SK-N-SH (cell line): ENCODE measurements around the gene IL31RA. TPM values are rescaled to one million over a fixed set of nuclear protein-coding genes. Genes with fewer than 3 reads are reported as not detected.

ENCODE experiments used
- CTCF ChIA-PET: fragments of 300-600, 350-600 bp; formaldehyde crosslinking; extraction: SDS; loops from one replicate; lab custom pipeline; 2021; lab: Yijun Ruan, JAX
- POLR2A ChIA-PET: fragments of 350-600 bp; sonication (Branson Sonifier 250); formaldehyde crosslinking; extraction: SDS; loops from one replicate; lab custom pipeline; 2020; ENCODE audit warnings: antibody characterized with exemption, inconsistent platforms; lab: Yijun Ruan, JAX
- DNase-seq: peaks from one replicate; pipeline ENCODE4 v3.0.0; 2012
- H2AFZ ChIP-seq: fragments of 200-600 bp; sonication (generic); 2 replicates; pipeline ENCODE4 v1.8.1; 2016; ENCODE audit warnings: antibody characterized with exemption, mild to moderate bottlenecking, low read depth
- H3F3A ChIP-seq: fragments of 200-600 bp; sonication (generic); replicated peaks from 2 replicates; pipeline ENCODE3; 2016; ENCODE audit warnings: antibody characterized with exemption, mild to moderate bottlenecking; ENCODE audit not compliant: insufficient read depth
- H3K27ac ChIP-seq, 2 experiments: fragments of 200-500 bp in 1 of 2; fragments of 200-600 bp in 1 of 2; sonication (Bioruptor generic) in 1 of 2; sonication (generic), shearing (Covaris generic) in 1 of 2; 2 replicates each; pipeline versions ENCODE4 v1.5.1 to v1.6.1; 2014 to 2016; ENCODE audit warnings: low read depth in 2 of 2, inconsistent platforms in 1 of 2, low read length in 1 of 2, mild to moderate bottlenecking in 1 of 2, mixed read lengths in 1 of 2
- H3K27me3 ChIP-seq: fragments of 200-600 bp; sonication (generic), shearing (Covaris generic); 2 replicates; pipeline ENCODE4 v1.6.1; 2016; ENCODE audit warnings: mixed run types; ENCODE audit not compliant: insufficient read depth
- H3K36me3 ChIP-seq, 2 experiments: fragments of 200-500 bp in 1 of 2; fragments of 200-600 bp in 1 of 2; sonication (Bioruptor generic) in 1 of 2; sonication (generic) in 1 of 2; replicated peaks in 1 of 2; 2 replicates each; pipeline versions ENCODE3 to v1.5.1; 2014 to 2016; ENCODE audit warnings: low read length in 1 of 2, mild to moderate bottlenecking in 1 of 2; ENCODE audit not compliant: insufficient read depth in 2 of 2, control insufficient read depth in 1 of 2
- H3K4me1 ChIP-seq, 2 experiments: fragments of 200-500 bp in 1 of 2; fragments of 200-600 bp in 1 of 2; sonication (Bioruptor generic) in 1 of 2; sonication (generic), shearing (Covaris generic) in 1 of 2; 2 replicates each; pipeline versions ENCODE4 v1.5.1 to v1.6.1; 2014 to 2016; ENCODE audit warnings: low read depth in 1 of 2, low read length in 1 of 2, mixed run types in 1 of 2; ENCODE audit not compliant: insufficient read depth in 2 of 2, control insufficient read depth in 1 of 2
- H3K4me2 ChIP-seq: fragments of 200-600 bp; sonication (generic), shearing (Covaris generic); 2 replicates; pipeline ENCODE4 v1.6.1; 2017; ENCODE audit warnings: mixed run types
- H3K4me3 ChIP-seq, 2 experiments: fragments of 200-500 bp in 1 of 2; fragments of 200-600 bp in 1 of 2; sonication (Bioruptor generic) in 1 of 2; sonication (generic), shearing (Covaris generic) in 1 of 2; 2 replicates each; pipeline versions ENCODE4 v1.5.1 to v1.8.1; 2014 to 2016; ENCODE audit warnings: low read depth in 2 of 2, inconsistent platforms in 1 of 2, low read length in 1 of 2, mild to moderate bottlenecking in 1 of 2, mixed read lengths in 1 of 2, moderate library complexity in 1 of 2
- H3K79me2 ChIP-seq: fragments of 200-600 bp; sonication (generic); 2 replicates; pipeline ENCODE4 v1.8.1; 2017; ENCODE audit warnings: mild to moderate bottlenecking; ENCODE audit not compliant: insufficient read depth
- H3K9ac ChIP-seq: fragments of 200-600 bp; sonication (generic); 2 replicates; pipeline ENCODE4 v1.6.1; 2017; ENCODE audit warnings: mixed run types
- H3K9me2 ChIP-seq: fragments of 200-600 bp; sonication (generic); 2 replicates; pipeline ENCODE4 v1.6.1; 2017; ENCODE audit warnings: mixed run types
- H3K9me3 ChIP-seq: fragments of 200-600 bp; sonication (generic); 2 replicates; pipeline ENCODE4 v1.6.1; 2017; ENCODE audit warnings: mixed run types, mild to moderate bottlenecking, moderate library complexity
- H4K20me1 ChIP-seq: fragments of 200-600 bp; sonication (generic); 2 replicates; pipeline ENCODE4 v1.6.1; 2017; ENCODE audit warnings: mild to moderate bottlenecking, mixed run types; ENCODE audit not compliant: insufficient read depth
- CHD2 ChIP-seq: fragments of 150-350 bp; IDR thresholded peaks from 2 replicates; pipeline ENCODE4 v1.6.1; 2018; ENCODE audit warnings: low read length; ENCODE audit not compliant: partially characterized antibody
- EZH2phosphoT487 ChIP-seq: fragments of 200-600 bp; sonication (generic); IDR thresholded peaks from 2 replicates; pipeline ENCODE4 v1.6.1; 2017; ENCODE audit warnings: low read depth, mixed run types, mild to moderate bottlenecking, antibody characterized with exemption, moderate library complexity, borderline replicate concordance
- FOSL2 ChIP-seq: IDR thresholded peaks from 2 replicates; pipeline ENCODE4 v1.4.0; 2012; ENCODE audit warnings: low read depth, mild to moderate bottlenecking, moderate library complexity, borderline replicate concordance
- FOXJ3 ChIP-seq: sonication (generic); formaldehyde crosslinking; IDR thresholded peaks from 2 replicates; pipeline ENCODE4 v1.5.1; 2020; ENCODE audit warnings: mild to moderate bottlenecking, missing genetic modification reagents
- FOXM1 ChIP-seq: IDR thresholded peaks from 2 replicates; pipeline ENCODE4 v1.4.0; 2012; ENCODE audit warnings: low read depth, mild to moderate bottlenecking
- POLR2AphosphoS5 ChIP-seq: IDR thresholded peaks from 2 replicates; pipeline ENCODE4 v1.6.1; 2012; ENCODE audit warnings: low read depth, low read length
- RXRA ChIP-seq: IDR thresholded peaks from 2 replicates; pipeline ENCODE4 v1.4.0; 2012; ENCODE audit warnings: low read depth, mild to moderate bottlenecking, borderline replicate concordance
- WGBS: methylation state at CpG from one replicate; pipeline ENCODE4 v1.1.6; 2017; ENCODE audit warnings: low lambda C conversion rate; 5-methylcytosine and 5-hydroxymethylcytosine counted together
- polyA plus RNA-seq, 3 experiments: library from polyadenylated mRNA; depleted of rRNA; stranded (reverse); fragments of >200 nt; gene quantifications; 2 replicates each; pipeline ENCODE4 v1.2.3, GENCODE V29; 2012
- TF ChIP-seq, protein P1 (sequence below): fragments of 200-600 bp; sonication (generic); IDR thresholded peaks from 2 replicates; pipeline ENCODE4 v1.6.1; 2017; ENCODE audit warnings: antibody characterized with exemption, mild to moderate bottlenecking, moderate library complexity
- TF ChIP-seq, protein P2 (sequence below): IDR thresholded peaks from 2 replicates; pipeline ENCODE4; 2012
- TF ChIP-seq, protein P3 (sequence below): IDR thresholded peaks from 2 replicates; pipeline ENCODE4 v1.6.1; 2012; ENCODE audit warnings: mild to moderate bottlenecking, low read depth, low read length, moderate library complexity
- TF ChIP-seq, protein P4 (sequence below): fragments of 150-350 bp; IDR thresholded peaks from 2 replicates; pipeline ENCODE4 v1.6.1; 2017; ENCODE audit warnings: antibody characterized with exemption, low read length, low read depth, borderline replicate concordance

Gene IL31RA
- polyA plus RNA-seq, 1 of the 3 experiments (the other 2 are of a cell fraction) = 0.20 TPM

DNA sequence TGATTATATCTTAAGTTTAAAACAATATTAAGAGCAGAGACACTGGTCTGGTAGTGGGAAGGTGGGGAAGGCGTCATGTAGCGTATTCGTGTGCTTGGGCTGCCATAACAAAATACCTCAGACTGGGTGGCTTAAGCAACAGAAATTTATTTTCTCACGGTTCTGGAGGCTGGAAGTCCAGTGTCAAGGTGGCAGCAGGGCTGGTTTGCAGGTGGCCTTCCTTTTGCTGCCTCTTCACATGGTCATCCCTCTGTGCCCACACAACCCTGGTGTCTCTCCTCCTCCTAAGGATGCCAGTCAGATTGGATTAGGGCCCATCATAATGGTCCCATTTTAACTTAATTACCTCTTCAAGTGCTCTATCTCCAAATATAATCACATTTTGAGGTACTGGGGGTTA lies 9.6 kb downstream of the IL31RA start:
- H2AFZ ChIP-seq = no peak overlapping the region
- no peaks in the 10 kb centered on the region for H3F3A ChIP-seq
- 66% methylated on average over 4 of the region's 4 CpGs for WGBS
- H3K27me3 ChIP-seq = no peaks in the 10 kb centered on the region
- H3K27ac ChIP-seq = no peak overlapping the region
- no peak for TF ChIP-seq RXRA
- TF ChIP-seq FOXJ3 = no peak
- no peak for TF ChIP-seq FOXM1
- TF ChIP-seq, protein P1, sequence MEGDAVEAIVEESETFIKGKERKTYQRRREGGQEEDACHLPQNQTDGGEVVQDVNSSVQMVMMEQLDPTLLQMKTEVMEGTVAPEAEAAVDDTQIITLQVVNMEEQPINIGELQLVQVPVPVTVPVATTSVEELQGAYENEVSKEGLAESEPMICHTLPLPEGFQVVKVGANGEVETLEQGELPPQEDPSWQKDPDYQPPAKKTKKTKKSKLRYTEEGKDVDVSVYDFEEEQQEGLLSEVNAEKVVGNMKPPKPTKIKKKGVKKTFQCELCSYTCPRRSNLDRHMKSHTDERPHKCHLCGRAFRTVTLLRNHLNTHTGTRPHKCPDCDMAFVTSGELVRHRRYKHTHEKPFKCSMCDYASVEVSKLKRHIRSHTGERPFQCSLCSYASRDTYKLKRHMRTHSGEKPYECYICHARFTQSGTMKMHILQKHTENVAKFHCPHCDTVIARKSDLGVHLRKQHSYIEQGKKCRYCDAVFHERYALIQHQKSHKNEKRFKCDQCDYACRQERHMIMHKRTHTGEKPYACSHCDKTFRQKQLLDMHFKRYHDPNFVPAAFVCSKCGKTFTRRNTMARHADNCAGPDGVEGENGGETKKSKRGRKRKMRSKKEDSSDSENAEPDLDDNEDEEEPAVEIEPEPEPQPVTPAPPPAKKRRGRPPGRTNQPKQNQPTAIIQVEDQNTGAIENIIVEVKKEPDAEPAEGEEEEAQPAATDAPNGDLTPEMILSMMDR = no peak
- TF ChIP-seq, protein P2, sequence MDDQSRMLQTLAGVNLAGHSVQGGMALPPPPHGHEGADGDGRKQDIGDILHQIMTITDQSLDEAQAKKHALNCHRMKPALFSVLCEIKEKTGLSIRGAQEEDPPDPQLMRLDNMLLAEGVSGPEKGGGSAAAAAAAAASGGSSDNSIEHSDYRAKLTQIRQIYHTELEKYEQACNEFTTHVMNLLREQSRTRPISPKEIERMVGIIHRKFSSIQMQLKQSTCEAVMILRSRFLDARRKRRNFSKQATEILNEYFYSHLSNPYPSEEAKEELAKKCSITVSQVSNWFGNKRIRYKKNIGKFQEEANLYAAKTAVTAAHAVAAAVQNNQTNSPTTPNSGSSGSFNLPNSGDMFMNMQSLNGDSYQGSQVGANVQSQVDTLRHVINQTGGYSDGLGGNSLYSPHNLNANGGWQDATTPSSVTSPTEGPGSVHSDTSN = no peak
- TF ChIP-seq FOSL2 = no peak
- TF ChIP-seq, protein P3, sequence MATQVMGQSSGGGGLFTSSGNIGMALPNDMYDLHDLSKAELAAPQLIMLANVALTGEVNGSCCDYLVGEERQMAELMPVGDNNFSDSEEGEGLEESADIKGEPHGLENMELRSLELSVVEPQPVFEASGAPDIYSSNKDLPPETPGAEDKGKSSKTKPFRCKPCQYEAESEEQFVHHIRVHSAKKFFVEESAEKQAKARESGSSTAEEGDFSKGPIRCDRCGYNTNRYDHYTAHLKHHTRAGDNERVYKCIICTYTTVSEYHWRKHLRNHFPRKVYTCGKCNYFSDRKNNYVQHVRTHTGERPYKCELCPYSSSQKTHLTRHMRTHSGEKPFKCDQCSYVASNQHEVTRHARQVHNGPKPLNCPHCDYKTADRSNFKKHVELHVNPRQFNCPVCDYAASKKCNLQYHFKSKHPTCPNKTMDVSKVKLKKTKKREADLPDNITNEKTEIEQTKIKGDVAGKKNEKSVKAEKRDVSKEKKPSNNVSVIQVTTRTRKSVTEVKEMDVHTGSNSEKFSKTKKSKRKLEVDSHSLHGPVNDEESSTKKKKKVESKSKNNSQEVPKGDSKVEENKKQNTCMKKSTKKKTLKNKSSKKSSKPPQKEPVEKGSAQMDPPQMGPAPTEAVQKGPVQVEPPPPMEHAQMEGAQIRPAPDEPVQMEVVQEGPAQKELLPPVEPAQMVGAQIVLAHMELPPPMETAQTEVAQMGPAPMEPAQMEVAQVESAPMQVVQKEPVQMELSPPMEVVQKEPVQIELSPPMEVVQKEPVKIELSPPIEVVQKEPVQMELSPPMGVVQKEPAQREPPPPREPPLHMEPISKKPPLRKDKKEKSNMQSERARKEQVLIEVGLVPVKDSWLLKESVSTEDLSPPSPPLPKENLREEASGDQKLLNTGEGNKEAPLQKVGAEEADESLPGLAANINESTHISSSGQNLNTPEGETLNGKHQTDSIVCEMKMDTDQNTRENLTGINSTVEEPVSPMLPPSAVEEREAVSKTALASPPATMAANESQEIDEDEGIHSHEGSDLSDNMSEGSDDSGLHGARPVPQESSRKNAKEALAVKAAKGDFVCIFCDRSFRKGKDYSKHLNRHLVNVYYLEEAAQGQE = no peak
- no peak for TF ChIP-seq CHD2
- no peak for TF ChIP-seq EZH2phosphoT487
- no peak for TF ChIP-seq POLR2AphosphoS5
- TF ChIP-seq, protein P4, sequence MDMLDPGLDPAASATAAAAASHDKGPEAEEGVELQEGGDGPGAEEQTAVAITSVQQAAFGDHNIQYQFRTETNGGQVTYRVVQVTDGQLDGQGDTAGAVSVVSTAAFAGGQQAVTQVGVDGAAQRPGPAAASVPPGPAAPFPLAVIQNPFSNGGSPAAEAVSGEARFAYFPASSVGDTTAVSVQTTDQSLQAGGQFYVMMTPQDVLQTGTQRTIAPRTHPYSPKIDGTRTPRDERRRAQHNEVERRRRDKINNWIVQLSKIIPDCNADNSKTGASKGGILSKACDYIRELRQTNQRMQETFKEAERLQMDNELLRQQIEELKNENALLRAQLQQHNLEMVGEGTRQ = no peak
- CTCF ChIA-PET = no interaction called here
- no peak for DNase-seq
- H3K9me3 ChIP-seq = no peaks in the 10 kb centered on the region
- H3K36me3 ChIP-seq = no peaks in the 10 kb centered on the region
- H3K9me2 ChIP-seq = no peaks in the 10 kb centered on the region
- no peaks in the 10 kb centered on the region for H3K79me2 ChIP-seq
- H3K4me1 ChIP-seq = no peaks in the 10 kb centered on the region
- no peak overlapping the region for H3K4me3 ChIP-seq
- H3K4me2 ChIP-seq = no peak overlapping the region
- H3K9ac ChIP-seq = no peak overlapping the region
- POLR2A ChIA-PET = no interaction called here
- no peaks in the 10 kb centered on the region for H4K20me1 ChIP-seq
